NCI-H128 (cell line): ENCODE measurements around the gene APC2.

Source experiments
- DNase-seq: peaks from one replicate; lab custom pipeline; 2025; ENCODE audit not compliant: unreplicated experiment; lab: John Stamatoyannopoulos, UW

Gene APC2

DNA sequence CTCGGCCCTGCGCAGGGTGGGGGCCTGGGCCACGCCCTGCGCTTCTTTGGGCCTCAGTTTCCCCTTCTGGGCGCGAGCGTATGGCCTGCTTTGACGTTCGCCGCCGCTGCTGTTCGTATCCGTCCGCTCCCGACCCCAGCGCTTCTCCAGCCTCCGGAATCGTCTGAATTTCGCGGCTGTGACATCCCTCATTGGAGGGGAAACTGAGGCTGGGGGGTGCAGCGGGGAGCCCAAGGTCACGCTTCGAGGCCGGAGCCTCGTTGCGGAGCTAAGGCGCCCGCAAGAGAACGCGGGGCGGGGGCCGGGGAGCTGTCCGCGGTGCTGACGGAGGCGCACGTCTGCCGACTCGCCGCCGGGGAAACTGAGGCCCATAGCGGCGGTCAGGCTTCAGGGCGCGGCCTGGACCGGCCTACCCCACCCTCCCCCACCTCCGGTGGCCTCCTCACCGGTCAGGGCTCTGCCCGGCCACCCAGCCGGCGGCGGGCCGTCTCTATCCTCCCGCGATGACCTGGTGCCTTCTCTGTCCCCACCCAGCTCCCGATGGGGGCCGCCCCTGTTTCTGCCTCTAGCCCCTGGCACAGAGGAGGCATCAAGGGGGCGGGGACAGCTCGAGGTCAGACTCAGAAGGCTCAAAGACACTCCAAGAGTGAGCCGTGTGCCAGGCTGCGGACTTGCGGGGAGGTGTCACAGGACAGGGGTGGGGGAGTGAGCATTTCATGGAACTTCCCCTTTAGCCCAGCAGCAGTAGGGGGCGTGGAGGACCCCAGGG is 3.0 kb upstream of the APC2 start:
- DNase-seq = no peak

DNA sequence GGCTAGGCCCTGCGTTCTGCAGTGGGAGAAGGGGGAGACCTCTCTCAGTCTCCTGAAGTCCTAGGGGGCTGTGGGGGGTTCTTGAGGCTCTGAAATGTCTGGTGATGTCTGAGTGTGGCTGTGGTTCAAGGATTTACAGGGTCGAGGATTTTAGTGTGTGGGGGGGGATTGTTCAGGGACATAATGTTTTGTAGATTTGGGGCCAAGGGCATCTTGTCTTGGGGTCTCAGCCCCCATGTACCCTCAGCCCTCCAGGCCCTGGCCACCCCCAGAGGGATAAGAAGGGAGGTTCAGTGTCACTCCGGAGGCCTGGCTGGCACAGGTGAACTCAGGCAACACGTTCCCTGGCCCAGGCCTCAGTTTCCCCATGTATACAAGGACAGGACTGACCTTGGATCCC is 2.4 kb upstream of the APC2 start:
- no peak for DNase-seq

DNA sequence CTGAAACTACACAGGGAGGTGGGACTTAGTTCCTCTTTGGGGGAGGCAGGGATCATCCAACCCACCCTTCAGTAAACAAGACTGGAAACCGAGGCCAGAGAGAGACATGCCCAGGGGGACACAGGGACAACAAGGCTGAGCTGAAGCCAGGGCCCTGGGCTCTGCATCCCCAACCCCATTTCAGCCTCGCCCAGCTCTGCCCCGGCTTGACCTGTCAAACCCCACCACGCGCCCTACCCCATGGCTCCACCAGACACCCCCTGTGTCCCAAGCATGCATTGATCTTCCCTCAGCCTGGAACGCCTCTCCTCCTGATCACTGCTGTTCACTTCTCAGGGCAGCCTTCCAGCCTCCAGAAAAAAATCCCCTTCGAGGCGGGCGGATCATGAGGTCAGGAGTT is 2.0 kb upstream of the APC2 start:
- no peak for DNase-seq

DNA sequence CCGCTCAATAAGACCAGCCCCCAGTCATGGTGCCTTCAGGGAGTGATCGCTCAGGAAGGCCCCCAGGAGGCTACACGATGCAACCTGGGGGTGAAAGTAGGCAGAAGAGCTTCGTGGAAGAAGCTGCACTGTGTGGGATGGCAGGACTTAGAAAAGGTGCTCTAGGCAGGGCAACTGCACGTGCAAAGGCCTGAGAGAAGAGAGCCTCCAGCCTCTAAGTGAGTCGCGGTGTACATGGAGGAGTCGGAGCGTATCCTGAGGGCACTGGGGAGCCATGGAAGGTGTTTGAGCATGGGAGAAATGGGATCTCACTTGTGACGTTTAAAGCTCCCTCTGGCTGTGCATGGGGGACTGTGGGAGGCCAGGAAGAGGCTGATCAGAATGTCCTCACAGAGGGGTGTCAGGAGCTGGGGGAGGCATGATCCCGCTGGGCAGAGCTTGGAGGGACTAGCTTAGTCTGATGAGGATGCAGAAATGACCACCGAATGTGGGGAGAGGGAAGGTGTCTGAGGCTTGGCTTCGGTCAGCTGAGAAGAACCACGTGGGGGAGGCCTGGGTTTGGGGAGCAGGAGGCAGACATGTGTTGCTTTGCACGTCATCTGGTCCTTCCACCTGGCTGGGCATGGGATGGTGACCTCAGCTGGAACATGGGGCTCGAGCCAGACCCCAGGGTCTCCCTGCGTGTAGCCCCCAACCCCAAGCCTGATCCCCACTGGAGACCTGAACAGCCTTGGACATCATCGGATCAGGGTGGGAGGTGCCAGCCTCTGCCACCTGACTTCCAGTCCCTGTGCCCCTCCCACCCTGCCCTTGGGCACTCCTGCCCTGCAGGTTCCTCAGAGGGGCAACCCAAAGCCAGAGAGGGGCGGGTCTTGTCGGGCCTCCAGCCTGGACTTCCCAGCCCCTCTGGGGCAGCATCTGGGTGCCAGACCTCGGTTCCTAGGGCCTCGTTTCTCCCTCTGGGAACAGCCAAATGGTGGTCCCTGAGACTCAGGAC is 1.1 kb downstream of the APC2 start:
- DNase-seq = no peak

DNA sequence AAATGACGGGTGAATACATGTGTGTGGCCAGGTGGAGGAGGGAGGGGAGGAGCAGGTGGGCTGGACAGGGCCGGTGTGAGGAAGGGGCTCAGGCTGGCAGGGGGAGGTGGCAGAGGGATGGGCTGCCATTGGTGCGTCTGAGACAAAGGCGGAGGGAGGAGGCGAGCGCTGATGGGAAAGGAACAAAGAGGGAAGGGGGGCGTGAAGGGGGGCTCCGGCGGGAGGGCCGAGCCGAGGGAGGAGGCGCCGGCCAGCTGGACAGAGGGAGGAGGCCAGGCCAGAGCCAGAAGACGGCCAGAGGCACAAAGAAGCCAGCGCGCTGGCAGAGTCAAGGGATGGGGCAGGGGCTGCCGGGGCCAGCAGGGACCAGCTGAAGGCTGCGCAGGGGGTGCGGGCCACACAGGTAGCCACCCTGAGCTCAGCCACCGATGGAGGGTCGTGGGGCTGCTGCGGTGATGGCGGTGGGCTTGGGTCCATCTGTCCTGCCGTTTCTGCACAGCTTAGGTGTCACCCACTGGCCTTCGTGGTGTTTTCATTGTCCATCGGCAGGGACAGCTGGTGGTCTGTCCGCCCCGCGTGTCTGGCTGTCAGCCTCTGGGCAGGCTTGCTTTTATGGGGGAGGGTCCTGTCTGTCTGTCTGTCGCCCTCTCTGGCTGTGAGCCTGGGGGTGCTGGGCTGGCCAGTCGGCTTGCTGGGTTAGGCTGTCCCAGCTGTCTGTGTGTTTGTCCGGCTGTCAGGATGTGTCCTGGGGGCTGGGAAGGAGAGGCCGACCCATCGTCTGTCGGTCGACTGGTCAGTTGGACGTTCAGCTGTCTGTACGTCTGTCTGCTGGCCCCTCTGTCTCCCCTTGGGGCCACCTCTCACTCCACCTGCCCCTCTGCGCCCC is 2.2 kb downstream of the APC2 start:
- no peak for DNase-seq

DNA sequence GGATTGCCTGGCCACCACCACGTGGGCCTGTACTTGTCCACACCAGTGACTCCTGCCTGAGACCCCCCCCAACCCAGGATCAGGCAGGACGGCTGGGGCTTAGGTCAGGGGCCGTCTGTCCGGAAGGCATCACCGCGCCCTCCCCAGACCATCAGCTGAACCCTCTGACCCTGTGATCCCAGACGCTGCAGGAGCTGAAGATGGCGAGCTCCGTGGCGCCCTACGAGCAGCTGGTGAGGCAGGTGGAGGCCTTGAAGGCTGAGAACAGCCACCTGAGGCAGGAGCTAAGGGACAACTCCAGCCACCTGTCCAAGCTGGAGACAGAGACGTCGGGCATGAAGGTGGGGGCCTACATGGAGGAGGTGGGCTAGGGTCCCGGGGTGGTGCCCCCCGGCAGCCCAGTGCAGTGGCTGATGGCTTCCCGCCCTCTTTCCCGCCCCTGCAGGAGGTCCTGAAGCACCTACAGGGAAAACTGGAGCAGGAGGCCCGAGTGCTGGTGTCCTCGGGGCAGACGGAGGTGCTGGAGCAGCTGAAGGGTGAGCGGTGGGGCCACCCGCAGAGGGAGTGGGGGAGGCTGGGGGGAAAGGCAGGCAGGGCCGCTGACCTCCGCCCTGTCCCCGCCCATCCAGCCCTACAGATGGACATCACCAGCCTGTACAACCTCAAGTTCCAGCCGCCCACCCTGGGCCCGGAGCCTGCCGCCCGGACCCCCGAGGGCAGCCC is 3.0 kb downstream of the APC2 start:
- DNase-seq = no peak

DNA sequence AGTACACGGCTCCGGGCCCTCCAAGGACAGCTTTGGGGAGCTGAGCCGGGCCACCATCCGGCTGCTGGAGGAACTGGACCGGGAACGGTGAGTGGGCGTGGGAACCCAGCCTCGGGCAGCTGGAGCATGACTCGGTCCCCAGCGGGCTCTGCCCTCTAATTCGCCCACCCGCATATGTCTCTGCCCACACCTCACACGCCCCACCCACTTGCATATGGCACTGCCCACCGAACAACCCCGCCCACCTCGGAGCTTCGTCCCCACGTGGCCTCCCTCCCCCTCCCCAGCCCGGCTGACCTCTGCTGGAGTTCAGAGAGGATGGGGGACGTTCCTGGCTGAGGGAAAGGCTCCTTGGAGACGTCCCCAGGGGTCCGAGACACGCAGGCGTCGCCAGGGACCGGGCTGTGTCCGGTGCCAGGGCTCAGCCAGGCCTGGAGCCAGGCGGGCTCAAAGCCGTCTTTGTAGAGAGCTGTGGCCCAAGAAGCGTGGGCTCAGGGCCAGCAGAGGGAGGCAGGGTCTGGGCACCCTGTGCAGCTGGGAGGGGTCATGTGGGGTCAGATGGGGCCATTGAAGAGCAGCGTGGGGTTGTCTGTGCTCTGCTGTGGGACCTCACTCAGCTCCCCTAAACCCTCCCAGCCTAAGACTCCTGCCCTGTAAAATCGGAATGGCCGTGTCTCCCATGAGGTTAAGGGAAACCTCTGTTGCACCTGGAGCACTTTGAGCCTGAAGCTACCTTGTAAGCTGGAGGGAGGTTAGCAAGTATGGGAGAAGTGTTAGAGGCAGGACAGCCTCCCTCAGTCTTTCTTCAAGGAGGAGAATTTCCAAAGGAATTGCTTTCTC is 3.8 kb downstream of the APC2 start:
- no peak for DNase-seq

DNA sequence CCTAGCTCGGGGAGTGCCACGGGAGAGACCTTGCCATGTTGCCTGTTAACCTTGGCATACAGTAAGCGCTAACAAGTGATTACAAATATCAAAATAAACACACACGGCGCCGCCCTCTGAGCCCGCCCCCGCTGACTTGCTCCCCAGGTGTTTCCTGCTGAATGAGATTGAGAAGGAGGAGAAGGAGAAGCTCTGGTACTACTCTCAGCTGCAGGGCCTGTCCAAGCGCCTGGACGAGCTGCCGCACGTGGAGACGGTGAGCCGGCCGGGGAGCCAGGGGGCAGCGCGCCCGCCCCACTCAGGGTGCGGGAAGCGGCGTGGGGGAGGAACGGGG is 5.0 kb downstream of the APC2 start:
- no peak for DNase-seq

DNA sequence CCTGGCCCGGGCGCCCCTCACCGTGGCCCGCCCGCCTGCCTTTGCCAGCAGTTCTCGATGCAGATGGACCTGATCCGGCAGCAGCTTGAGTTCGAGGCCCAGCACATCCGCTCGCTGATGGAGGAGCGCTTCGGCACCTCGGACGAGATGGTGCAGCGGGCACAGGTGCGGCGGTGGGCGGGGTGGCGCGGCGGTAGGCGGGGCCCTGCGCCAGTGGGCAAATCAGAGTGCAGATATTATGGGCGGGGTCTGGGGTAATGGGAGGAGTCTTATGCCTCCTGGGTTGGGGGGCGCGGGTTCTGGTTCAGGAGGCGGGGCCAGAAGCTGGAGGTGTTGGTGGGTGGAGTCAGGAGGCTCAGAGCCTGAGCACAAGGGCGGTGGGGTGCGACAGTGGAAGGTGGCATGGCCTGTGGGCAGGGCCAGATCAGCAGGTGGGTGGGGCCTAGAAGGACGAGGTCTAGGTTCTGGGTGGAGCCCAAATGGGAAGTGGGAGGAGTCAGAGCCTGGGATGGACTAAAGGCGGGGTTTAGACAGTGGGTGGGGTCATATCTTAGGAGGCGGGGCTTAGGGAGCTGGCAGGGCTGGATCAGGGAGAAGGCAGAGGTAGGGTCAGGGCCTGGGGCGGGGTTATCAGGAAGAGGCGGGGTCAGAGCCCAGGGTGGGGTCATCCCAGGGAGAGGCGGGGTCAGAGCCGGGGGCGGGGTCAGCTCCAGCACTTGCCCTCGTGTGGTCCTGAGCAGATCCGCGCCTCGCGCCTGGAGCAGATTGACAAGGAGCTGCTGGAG is 5.6 kb downstream of the APC2 start:
- DNase-seq = no peak

DNA sequence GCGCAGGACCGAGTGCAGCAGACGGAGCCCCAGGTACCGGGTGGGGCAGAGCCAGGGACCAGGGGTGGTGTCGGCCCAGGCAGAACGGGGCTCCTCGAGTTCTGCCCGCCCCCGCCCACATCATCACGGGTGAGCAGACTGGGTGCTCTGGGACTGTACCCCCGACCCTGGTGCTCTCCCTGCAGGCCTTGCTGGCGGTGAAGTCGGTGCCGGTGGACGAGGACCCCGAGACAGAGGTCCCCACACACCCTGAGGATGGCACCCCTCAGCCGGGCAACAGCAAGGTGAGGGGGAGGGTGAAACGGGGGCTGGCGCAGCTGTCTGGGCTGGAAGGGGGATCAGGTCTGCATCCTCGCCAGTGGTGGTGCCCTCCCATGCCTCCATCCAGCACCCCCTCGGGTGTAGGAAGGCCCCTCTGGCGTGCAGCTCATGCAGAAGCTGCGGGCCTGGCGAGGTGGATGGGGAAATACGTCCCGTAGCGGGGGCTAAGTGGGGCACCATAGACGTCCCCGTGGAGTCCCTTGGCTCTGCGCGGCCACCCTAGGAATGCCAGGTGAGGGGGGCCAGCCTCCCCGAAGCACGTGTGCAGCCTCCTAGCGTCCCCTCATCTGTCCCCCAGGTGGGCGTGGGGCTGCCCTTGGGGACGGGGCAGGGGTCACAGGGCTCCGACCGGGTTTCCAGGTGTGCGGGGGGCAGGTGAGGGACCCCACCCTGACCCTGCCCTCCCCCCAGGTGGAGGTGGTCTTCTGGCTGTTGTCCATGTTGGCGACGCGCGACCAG is 6.4 kb downstream of the APC2 start:
- DNase-seq = no peak

DNA sequence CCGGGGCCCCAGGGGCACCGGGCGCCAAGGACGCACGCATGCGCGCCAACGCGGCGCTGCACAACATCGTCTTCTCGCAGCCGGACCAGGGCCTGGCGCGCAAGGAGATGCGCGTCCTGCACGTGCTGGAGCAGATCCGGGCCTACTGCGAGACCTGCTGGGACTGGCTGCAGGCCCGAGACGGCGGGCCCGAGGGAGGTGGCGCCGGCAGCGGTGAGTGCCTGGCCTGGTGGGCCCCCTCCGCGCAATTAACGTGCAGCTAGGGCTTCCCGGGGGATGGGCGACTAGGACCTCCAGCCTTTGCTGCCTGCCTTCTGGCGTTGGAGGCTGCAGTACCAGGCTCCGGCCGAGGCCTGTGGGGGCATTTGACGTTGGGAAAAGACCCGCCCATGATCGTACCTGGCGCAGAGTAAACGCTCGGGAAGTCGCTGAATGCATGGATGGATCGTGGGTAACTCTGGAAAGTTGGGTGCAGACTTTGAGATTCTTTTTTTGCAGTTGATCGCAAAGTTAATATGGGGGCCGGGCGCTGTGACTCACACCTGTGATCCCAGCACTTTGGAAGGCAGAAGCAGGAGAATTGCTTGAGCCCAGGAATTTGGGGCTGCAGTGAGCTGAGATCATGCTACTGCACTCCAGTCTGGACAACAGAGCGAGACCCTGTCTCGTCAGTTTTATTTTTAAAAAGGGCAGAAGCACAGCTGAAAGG is 7.3 kb downstream of the APC2 start:
- no peak for DNase-seq

DNA sequence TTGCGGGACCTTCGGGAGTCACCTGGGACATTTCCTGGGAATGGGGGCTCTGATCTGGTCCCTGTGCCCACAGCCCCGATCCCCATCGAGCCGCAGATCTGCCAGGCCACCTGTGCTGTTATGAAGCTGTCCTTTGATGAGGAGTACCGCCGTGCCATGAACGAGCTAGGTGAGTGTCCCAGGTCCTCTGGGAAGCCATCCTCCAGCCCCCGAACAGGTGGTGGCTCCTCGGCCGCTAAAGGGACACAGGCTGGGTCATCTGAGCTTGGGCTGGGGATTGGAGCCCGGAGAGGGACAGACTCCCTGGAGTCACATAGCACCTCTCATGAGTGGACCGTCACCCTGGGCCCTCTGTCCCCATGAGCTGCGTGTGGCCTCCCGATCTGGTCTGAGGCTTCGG is 8.0 kb downstream of the APC2 start:
- DNase-seq = no peak

DNA sequence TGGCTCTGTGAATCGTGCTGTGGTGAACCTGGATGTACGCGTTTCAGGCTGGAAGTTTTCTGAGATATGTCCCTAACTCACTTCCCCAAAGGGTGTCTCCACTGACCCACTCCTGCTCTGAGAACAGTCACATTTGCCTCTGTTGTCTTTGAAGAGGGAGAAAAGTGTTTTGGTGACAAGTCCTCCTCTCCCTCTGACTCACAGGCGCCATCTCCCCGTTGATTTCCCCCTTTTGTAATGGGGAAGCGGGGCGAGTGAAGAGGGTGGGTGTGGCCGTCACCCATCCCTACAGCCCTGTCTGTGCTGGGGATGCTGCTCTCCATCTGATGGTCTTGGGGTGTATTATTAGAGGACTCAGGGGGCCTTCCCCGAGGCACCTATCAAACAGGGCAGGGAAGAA is 9.6 kb downstream of the APC2 start:
- DNase-seq = no peak

DNA sequence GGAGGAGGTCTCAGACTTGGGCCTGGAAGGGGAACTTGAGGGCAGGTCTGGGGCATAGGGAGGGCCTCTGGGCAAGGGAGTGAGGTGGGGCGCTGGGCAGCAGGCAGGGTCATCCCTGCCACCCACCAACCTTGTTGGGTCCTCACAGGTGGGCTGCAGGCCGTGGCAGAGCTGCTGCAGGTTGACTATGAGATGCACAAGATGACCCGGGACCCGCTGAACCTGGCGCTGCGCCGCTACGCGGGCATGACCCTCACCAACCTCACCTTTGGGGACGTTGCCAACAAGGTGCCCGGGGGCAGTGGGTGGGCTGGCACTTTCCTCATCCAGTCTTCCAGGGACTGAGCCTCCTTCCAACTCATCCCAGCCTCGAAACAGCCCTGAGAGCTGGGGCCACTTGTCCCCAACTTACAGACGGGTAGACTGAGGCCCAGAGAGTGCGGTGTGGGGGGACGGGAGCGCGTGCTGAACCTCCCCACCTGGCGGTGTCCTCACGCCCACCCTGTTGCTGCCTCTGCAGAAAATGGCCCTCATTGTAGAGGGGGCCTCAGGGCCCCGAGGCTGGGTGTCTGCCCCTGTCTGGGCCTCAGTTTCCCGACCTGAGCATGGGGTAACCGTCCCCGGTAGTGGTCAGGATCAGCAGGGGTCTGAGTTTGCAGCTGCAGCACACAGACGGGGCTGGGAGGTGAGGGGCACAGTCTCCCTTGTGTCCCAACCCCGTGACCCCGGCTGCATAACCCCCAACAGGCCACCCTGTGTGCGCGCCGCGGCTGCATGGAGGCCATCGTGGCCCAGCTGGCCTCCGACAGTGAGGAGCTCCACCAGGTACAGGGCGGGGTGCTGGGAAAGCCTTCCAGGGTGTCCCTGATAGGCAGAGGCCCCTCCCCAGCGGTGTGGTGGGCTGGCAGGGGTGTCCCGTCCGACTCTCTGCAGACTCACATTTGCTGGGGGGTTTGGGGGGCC is 10.4 kb downstream of the APC2 start:
- no peak for DNase-seq

DNA sequence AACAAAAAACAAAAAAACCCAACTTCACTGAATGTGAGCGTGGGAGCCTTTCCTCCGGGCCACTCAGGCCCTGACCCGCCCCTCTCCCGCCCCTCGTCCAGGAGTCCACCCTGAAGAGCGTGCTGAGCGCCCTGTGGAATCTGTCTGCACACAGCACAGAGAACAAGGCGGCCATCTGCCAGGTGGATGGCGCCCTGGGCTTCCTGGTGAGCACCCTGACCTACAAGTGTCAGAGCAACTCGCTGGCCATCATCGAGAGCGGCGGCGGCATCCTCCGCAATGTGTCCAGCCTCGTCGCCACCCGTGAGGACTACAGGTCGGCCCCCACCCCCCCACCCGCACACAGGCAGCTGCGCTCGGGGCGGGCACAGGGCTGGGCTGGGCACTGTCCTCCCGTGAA is 11.9 kb downstream of the APC2 start:
- no peak for DNase-seq

DNA sequence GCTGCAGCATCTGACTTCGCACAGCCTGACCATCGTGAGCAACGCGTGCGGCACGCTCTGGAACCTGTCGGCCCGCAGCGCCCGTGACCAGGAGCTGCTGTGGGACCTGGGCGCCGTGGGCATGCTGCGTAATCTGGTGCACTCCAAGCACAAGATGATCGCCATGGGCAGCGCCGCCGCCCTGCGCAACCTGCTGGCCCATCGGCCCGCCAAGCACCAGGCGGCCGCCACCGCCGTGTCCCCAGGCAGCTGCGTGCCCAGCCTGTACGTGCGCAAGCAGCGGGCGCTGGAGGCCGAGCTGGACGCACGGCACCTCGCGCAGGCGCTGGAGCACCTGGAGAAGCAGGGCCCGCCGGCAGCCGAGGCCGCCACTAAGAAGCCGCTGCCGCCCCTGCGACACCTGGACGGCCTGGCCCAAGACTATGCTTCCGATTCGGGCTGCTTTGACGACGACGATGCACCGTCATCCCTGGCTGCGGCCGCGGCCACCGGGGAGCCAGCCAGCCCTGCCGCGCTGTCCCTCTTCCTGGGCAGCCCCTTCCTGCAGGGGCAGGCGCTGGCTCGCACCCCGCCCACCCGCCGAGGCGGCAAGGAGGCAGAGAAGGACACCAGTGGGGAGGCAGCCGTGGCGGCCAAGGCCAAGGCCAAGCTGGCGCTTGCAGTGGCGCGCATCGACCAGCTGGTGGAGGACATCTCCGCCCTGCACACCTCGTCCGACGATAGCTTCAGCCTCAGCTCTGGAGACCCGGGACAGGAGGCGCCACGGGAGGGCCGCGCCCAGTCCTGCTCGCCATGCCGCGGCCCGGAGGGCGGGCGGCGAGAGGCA is 15.5 kb downstream of the APC2 start:
- DNase-seq = no peak
